A673 (cell line): ENCODE data around the gene UCK2. TPM values are rescaled to one million over a fixed set of nuclear protein-coding genes. Genes with fewer than 3 reads are reported as not detected.

Source experiments
- BruUV-seq: library from RNA; stranded (reverse); fragments of 400-500 nt; replicated peaks from 2 replicates; lab custom pipeline; 2021; lab: Mats Ljungman, UMichigan
- CTCF ChIA-PET: fragments of 300-600 bp; sonication (Branson Sonifier 250); formaldehyde crosslinking; loops from one replicate; lab custom pipeline; 2022; ENCODE audit warnings: antibody characterized with exemption; lab: Charles Lee
- POLR2A ChIA-PET: fragments of 300-600 bp; sonication (Branson Sonifier 250); formaldehyde crosslinking; loops from one replicate; lab custom pipeline; 2022; ENCODE audit warnings: antibody characterized with exemption; ENCODE audit not compliant: low non-redundant PET; lab: Charles Lee
- DNase-seq: peaks from one replicate; pipeline ENCODE4 v3.0.0-alpha.2; 2015; ENCODE audit warnings: low spot score
- H3K27ac ChIP-seq: fragments of 200-600 bp; sonication (generic); 2 replicates; pipeline ENCODE4 v1.5.1; 2016; ENCODE audit warnings: mixed run types, low read depth, mild to moderate bottlenecking, mixed read lengths, antibody characterized with exemption, low read length; ENCODE audit not compliant: poor library complexity, severe bottlenecking
- H3K27me3 ChIP-seq: fragments of 200-600 bp; sonication (generic); replicated peaks from 2 replicates; pipeline ENCODE4 v1.6.1; 2017; ENCODE audit warnings: mixed run types, low read depth, mild to moderate bottlenecking, mixed read lengths, antibody characterized with exemption, low read length; ENCODE audit not compliant: insufficient read depth, poor library complexity
- H3K36me3 ChIP-seq: fragments of 200-600 bp; sonication (generic); 2 replicates; pipeline ENCODE4 v1.6.1; 2016; ENCODE audit warnings: mixed run types, mild to moderate bottlenecking, mixed read lengths, antibody characterized with exemption, low read length; ENCODE audit not compliant: insufficient read depth, poor library complexity, severe bottlenecking
- H3K4me1 ChIP-seq: fragments of 200-600 bp; sonication (generic); 2 replicates; pipeline ENCODE4 v1.6.1; 2017; ENCODE audit warnings: mixed run types, mild to moderate bottlenecking, mixed read lengths, antibody characterized with exemption, low read length; ENCODE audit not compliant: insufficient read depth, poor library complexity, severe bottlenecking
- H3K4me3 ChIP-seq: fragments of 200-600 bp; sonication (generic); 2 replicates; pipeline ENCODE4 v1.5.1; 2016; ENCODE audit warnings: low read depth, mixed run types, mild to moderate bottlenecking, mixed read lengths, low read length; ENCODE audit not compliant: poor library complexity, severe bottlenecking
- H3K9me3 ChIP-seq: fragments of 200-600 bp; sonication (generic); 2 replicates; pipeline ENCODE4 v1.6.1; 2016; ENCODE audit warnings: mixed run types, low read depth, mild to moderate bottlenecking, mixed read lengths, antibody characterized with exemption, low read length; ENCODE audit not compliant: poor library complexity, severe bottlenecking
- CTCF ChIP-seq: fragments of 300-800, 200-600 bp; sonication (generic); conservative IDR thresholded peaks from 2 replicates; pipeline ENCODE4 v1.5.1; 2017; ENCODE audit warnings: low read depth, mild to moderate bottlenecking, antibody characterized with exemption, low read length, moderate library complexity, mixed read lengths
- EZH2 ChIP-seq: fragments of 200-600 bp; sonication (generic); IDR thresholded peaks from 2 replicates; pipeline ENCODE4 v1.6.1; 2017; ENCODE audit warnings: borderline replicate concordance, low read depth, mild to moderate bottlenecking, mixed read lengths, antibody characterized with exemption, low read length; ENCODE audit not compliant: poor library complexity, severe bottlenecking
- intact Hi-C: fragments of 100-400 bp; cut with micrococcal nuclease; formaldehyde crosslinking; loops from one replicate; pipeline ENCODE4 v1.10.0; 2022; ENCODE audit not compliant: unreplicated experiment
- total RNA-seq: library from RNA; stranded (reverse); gene quantifications from 2 replicates; pipeline ENCODE4 v1.2.3, GENCODE V29; 2021

UCK2 gene
- total RNA-seq, 1 experiment from 2014 or later: 78.7 TPM

DNA sequence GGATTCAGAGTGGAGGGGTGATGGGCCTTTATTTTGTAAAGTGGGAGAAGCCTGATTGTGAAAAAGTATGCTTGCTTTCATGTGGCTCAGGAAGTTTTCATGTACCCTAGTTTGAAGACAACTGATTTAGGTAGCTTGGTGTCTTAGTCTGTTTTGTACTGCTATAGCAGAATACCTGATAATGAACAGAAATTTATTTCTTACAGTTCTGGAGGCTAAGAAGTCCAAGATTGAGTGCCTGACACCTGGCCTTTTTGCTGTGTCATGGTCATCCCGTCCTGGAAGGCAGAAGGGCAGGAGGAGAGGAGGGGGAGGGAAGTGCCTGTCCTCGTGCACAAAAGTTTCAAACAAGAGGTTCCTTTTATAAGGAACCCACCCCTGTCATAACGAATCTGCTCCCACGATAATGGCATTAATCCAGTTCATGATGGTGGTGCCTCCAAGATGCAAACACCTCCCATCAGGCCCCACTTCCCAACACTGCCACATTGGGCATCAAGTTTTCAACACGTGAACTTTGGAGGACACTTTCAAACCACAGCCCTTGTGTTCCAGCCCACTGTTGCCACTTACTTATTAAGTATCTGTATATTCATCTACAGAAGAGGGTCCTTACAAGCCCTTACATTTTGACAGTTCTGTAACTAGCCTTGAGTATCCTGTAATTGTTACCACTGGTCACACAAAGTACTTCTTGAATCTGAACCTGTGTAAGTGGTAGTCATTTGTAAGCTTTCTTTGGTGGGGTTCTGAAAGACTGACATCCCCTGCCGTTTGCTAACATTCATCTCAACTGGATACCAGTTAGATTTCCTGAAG, 9.5 kb downstream of the UCK2 start:
- CTCF ChIA-PET: no interaction called here
- TF ChIP-seq CTCF (no peak), EZH2 (no peak)
- intact Hi-C loops: no loop called here
- H3K9me3 ChIP-seq: no peaks in the 10 kb centered on the region
- POLR2A ChIA-PET: no interaction called here
- no peak overlapping the region for H3K27ac ChIP-seq
- no peak overlapping the region for H3K4me3 ChIP-seq
- no peak for DNase-seq
- BruUV-seq: no TSS peak
- peaks cover 5% of the 10 kb centered on the region for H3K4me1 ChIP-seq
- no peaks in the 10 kb centered on the region for H3K27me3 ChIP-seq
- H3K36me3 ChIP-seq: no peaks in the 10 kb centered on the region

- Histone ChIP-seq H3K4me1 (peaks cover 15% of the 10 kb centered on the region), H3K27ac (no peak overlapping the region), H3K9me3 (no peaks in the 10 kb centered on the region), H3K36me3 (no peaks in the 10 kb centered on the region), H3K27me3 (no peaks in the 10 kb centered on the region), H3K4me3 (no peak overlapping the region)
- ChIA-PET POLR2A (no interaction called here), CTCF (no interaction called here)
- TF ChIP-seq EZH2: no peak
- no peak for TF ChIP-seq CTCF
- BruUV-seq: no TSS peak
- no peak for DNase-seq
- intact Hi-C loops: no loop called here
These were observed 10.5 kb downstream of the UCK2 start for GRCh38 chr1:165837838-165838364.

GRCh38 chr1:165840423-165840822, 13.0 kb downstream of the UCK2 start:
- intact Hi-C loops: no loop called here
- CTCF ChIA-PET: no interaction called here
- no peaks in the 10 kb centered on the region for H3K27me3 ChIP-seq

More at GRCh38 chr1:165840423-165840822, 13.0 kb downstream of the UCK2 start:
- no TSS peak for BruUV-seq
- Histone ChIP-seq H3K4me3 (no peak overlapping the region), H3K4me1 (peaks cover 21% of the 10 kb centered on the region), H3K36me3 (no peaks in the 10 kb centered on the region), H3K27ac (no peak overlapping the region), H3K9me3 (no peaks in the 10 kb centered on the region)
- POLR2A ChIA-PET: no interaction called here
- TF ChIP-seq CTCF (no peak), EZH2 (no peak)
- no peak for DNase-seq
